Right lobe of liver (tissue), 6 donors: ENCODE data around the gene TUBE1. TPM values are rescaled to one million over a fixed set of nuclear protein-coding genes. Genes with fewer than 3 reads are reported as not detected.

ENCODE experiments used
- ATAC-seq, 4 donors: fragments of 200-7000 bp; cut with Tn5 transposase; one replicate each; pipeline ENCODE4 v1.9.1; 2020; ENCODE audit warnings: mild to moderate bottlenecking in 4 of 4, moderate library complexity in 4 of 4
- DNase-seq, 3 donors: peaks; one replicate each; pipeline ENCODE4 v3.0.0-alpha.2; 2020
- H3K27ac ChIP-seq, 3 donors: fragments of 200-600 bp; one replicate each; pipeline ENCODE4 v1.8.0; 2022
- H3K27me3 ChIP-seq, 2 donors: fragments of 200-600 bp; one replicate each; pipeline ENCODE4 v1.8.0; 2022
- H3K36me3 ChIP-seq, 4 donors: fragments of 200-600 bp; sonication (generic) in 1 of 4; one replicate each; pipeline versions ENCODE4 v1.5.1 to v1.8.0; 2017 to 2022; ENCODE audit warnings: control low read depth in 1 of 4
- H3K4me1 ChIP-seq, 4 donors: fragments of 200-600 bp; sonication (generic) in 1 of 4; one replicate each; pipeline versions ENCODE4 v1.5.1 to v1.8.0; 2017 to 2022; ENCODE audit warnings: control low read depth in 1 of 4
- H3K4me3 ChIP-seq, 3 donors: fragments of 200-600 bp; one replicate each; pipeline ENCODE4 v1.8.0; 2022
- H3K9me3 ChIP-seq, 4 donors: fragments of 200-600 bp; sonication (generic) in 1 of 4; one replicate each; pipeline versions ENCODE4 v1.5.1 to v1.8.0; 2017 to 2022; ENCODE audit warnings: control low read depth in 1 of 4
- POLR2A ChIP-seq: fragments of 450-650 bp; IDR thresholded peaks from one replicate; pipeline ENCODE4 v1.6.1; 2017; ENCODE audit warnings: antibody characterized with exemption, mild to moderate bottlenecking
- WGBS: methylation state at CpG from one replicate; pipeline ENCODE4 v1.1.6; 2018; ENCODE audit warnings: low coverage, low lambda C conversion rate; ENCODE audit not compliant: insufficient coverage; ENCODE audit errors: missing lambda C conversion rate; 5-methylcytosine and 5-hydroxymethylcytosine counted together
- intact Hi-C, 2 donors: fragments of 100-400 bp; cut with DNase I; formaldehyde crosslinking; loops; one replicate each; pipeline versions ENCODE4 v1.11.2 to v1.14.1; 2022
- total RNA-seq, 6 experiments: library from RNA; depleted of rRNA in 2 of 6; stranded (reverse); fragments of >200 nt in 2 of 6; fragmentation: NEBNext Ultra II Directional in 3 of 6; extraction: Animal tissue kit (Norgen Biotek cat#: 25700) in 3 of 6; gene quantifications; one replicate each; pipeline versions ENCODE4 v1.1.0 to v1.2.4, GENCODE V29; 2016 to 2023
- TF ChIP-seq, protein P1 (sequence below), 4 donors: fragments of 200-600 bp in 3 of 4; fragments of 450-650 bp in 1 of 4; IDR thresholded peaks; one replicate each; pipeline versions ENCODE4 v1.5.1 to v1.8.0; 2016 to 2022; ENCODE audit warnings: antibody characterized with exemption in 4 of 4, mild to moderate bottlenecking in 2 of 4
- donor health status: DM: no; HTN: yes; CAD: no.
- donor health status: DM: no; HTN: no; CAD: no.
- donor health status: DM: no; HTN: no; CAD: no.
- donor health status: DM: no; HTN: yes; CAD: no.
- donor health status: DM: no; HTN: yes; CAD: no.

TUBE1 gene
- total RNA-seq, 6 experiments from 2014 or later: 16.2 to 38.0 (median 27.7) TPM

DNA sequence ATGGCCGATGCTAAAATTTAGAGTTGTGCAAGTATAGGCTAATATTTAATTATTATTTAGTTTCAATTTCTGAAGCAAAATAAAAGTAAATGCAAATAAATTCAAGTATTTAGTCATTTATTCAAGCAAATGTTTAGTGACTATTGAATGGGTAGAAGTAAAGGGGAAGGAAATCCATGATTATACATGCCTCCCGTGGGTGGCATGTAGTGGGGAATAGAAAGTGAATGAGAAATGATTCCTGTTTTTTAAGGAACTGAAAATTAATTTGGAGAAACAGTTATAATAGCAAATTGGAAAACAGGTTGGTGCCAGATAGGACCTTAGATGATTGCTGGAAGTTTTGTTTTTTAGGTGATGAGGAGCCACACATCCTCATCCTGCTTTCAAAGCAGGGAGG lies 35.5 kb upstream of the TUBE1 start:
- intact Hi-C loops: no loop called here
- Histone ChIP-seq H3K4me3 (no peak overlapping the region), H3K27me3 (no peaks in the 10 kb centered on the region), H3K4me1 (no peaks in the 10 kb centered on the region), H3K27ac (no peak overlapping the region), H3K36me3 (no peaks in the 10 kb centered on the region), H3K9me3 (no peaks in the 10 kb centered on the region)
- DNase-seq: no peak
- 69% methylated on average over 2 of the region's 2 CpGs for WGBS
- peak in 1 of 4 donors; percentile 17 for ATAC-seq
- TF ChIP-seq, protein P1, sequence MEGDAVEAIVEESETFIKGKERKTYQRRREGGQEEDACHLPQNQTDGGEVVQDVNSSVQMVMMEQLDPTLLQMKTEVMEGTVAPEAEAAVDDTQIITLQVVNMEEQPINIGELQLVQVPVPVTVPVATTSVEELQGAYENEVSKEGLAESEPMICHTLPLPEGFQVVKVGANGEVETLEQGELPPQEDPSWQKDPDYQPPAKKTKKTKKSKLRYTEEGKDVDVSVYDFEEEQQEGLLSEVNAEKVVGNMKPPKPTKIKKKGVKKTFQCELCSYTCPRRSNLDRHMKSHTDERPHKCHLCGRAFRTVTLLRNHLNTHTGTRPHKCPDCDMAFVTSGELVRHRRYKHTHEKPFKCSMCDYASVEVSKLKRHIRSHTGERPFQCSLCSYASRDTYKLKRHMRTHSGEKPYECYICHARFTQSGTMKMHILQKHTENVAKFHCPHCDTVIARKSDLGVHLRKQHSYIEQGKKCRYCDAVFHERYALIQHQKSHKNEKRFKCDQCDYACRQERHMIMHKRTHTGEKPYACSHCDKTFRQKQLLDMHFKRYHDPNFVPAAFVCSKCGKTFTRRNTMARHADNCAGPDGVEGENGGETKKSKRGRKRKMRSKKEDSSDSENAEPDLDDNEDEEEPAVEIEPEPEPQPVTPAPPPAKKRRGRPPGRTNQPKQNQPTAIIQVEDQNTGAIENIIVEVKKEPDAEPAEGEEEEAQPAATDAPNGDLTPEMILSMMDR (IDR thresholded peaks at IDR 0.05): no peak
- no peak for TF ChIP-seq POLR2A

GRCh38 chr6:112118034-112118433 lies 30.8 kb upstream of the TUBE1 start:
- Histone ChIP-seq H3K4me1 (peaks cover 0 to 31% (median 2%) of the 10 kb centered on the region in 4 donors), H3K27me3 (no peaks in the 10 kb centered on the region), H3K4me3 (no peak overlapping the region), H3K36me3 (no peaks in the 10 kb centered on the region), H3K9me3 (no peaks in the 10 kb centered on the region), H3K27ac (no peak overlapping the region)
- ATAC-seq (no peak), DNase-seq (no peak)
- TF ChIP-seq, protein P1 (IDR thresholded peaks at IDR 0.05): no peak
- no peak for TF ChIP-seq POLR2A
- intact Hi-C loops: no loop called here

DNA sequence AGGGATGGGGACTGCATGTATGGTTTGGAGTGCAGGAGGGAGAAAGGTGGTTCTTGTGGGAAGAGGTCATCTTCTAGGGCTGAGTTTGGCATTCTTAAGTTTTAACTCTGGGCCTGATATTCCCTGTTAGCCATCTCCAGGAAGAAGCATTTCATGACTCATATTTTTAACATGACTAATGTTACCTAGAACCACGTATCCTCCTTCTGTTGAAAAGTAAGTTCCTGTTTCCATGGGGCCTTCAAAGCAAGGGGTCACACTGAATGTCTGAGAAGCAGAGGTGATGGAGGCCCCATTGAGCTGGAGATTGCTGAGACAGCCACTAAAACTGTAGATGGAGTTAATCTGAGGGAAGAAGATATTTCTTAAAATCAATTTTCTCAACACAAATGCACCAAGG lies 30.3 kb upstream of the TUBE1 start:
- ATAC-seq (no peak), DNase-seq (no peak)
- Histone ChIP-seq H3K36me3 (no peaks in the 10 kb centered on the region), H3K4me1 (peaks cover 0 to 31% (median 2%) of the 10 kb centered on the region in 4 donors), H3K9me3 (no peaks in the 10 kb centered on the region), H3K4me3 (no peak overlapping the region), H3K27me3 (no peaks in the 10 kb centered on the region), H3K27ac (no peak overlapping the region)
- intact Hi-C loops: no loop called here
- WGBS: 64% methylated on average over 1 of the region's 1 CpG
- no peak for TF ChIP-seq POLR2A
- TF ChIP-seq, protein P1 (IDR thresholded peaks at IDR 0.05): no peak

- Histone ChIP-seq H3K4me3 (no peak overlapping the region), H3K27me3 (no peaks in the 10 kb centered on the region), H3K36me3 (no peaks in the 10 kb centered on the region), H3K4me1 (peaks cover 0 to 31% (median 2%) of the 10 kb centered on the region in 4 donors), H3K9me3 (no peaks in the 10 kb centered on the region), H3K27ac (peak overlapping the region in 2 of 3 donors; percentile 27 to 31)
- peak; percentile 27 to 68 (median 54) for DNase-seq
- intact Hi-C loops: no loop called here
- TF ChIP-seq POLR2A: no peak
- TF ChIP-seq, protein P1 (IDR thresholded peaks at IDR 0.05): peak in 2 of 4 donors; percentile 4 to 22
- 23% methylated on average over 1 of the region's 1 CpG for WGBS
- ATAC-seq: peak; percentile 83 to 88 (median 84)
Observed at GRCh38 chr6:112116221-112116620, 28.9 kb upstream of the TUBE1 start.
